Measurements from ENCODE around the gene MTX2. TPM values are rescaled to one million over a fixed set of nuclear protein-coding genes. Genes with fewer than 3 reads are reported as not detected.

The MTX2 gene
- total RNA-seq, 1 experiment from 2014 or later: 30.8 TPM

- DNase-seq: no peak
- Histone ChIP-seq H3K23me2 (ENCODE audit: insufficient read length, low read depth, low read length, poor library complexity, severe bottlenecking) (no peaks in the 10 kb centered on the region), H2BK5ac (ENCODE audit: insufficient read length, low read length) (no peak overlapping the region), H2AFZ (ENCODE audit: low read length) (no peak overlapping the region), H3K4me1 (ENCODE audit: insufficient read depth, low read length) (no peaks in the 10 kb centered on the region), H2BK12ac (ENCODE audit: insufficient read length, low read depth, low read length) (no peak overlapping the region), H3K23ac (ENCODE audit: insufficient read length, low read depth, low read length) (no peak overlapping the region), H3K14ac (ENCODE audit: insufficient read depth, low read length) (no peak overlapping the region), H3K79me2 (ENCODE audit: insufficient read depth, low read length) (peaks cover 2% of the 10 kb centered on the region; the same call in 1 of the 2 replicates), H3K27ac (ENCODE audit: insufficient read length, low read depth, low read length) (no peak overlapping the region), H3K9ac (ENCODE audit: extremely low read depth, insufficient read length, low read length) (no peak overlapping the region), H3K9me3 (ENCODE audit: control insufficient read depth, low read depth, low read length) (no peaks in the 10 kb centered on the region), H3K18ac (ENCODE audit: insufficient read length, low read depth, low read length) (no peak overlapping the region), H2BK20ac (ENCODE audit: low read depth, low read length, poor library complexity, severe bottlenecking) (no peak overlapping the region), H2BK15ac (ENCODE audit: low read depth, low read length) (no peak overlapping the region), H2AK5ac (ENCODE audit: insufficient read length, low read length) (no peak overlapping the region), H3K4me2 (ENCODE audit: insufficient read depth, insufficient read length, low read length) (no peak overlapping the region), H4K8ac (replicated peaks; ENCODE audit: insufficient read length, low read depth, low read length) (no peak overlapping the region), H2BK120ac (ENCODE audit: low read depth, low read length, poor library complexity, severe bottlenecking) (no peak overlapping the region), H3K56ac (ENCODE audit: insufficient read length, low read depth, low read length) (no peak overlapping the region), H4K5ac (ENCODE audit: insufficient read length, low read depth, low read length) (no peak overlapping the region), H3K79me1 (ENCODE audit: insufficient read depth, low read depth, low read length, poor library complexity, severe bottlenecking) (peaks cover 7% of the 10 kb centered on the region), H4K91ac (ENCODE audit: insufficient read length, low read depth, low read length) (no peak overlapping the region), H3K27me3 (ENCODE audit: insufficient read depth, low read length) (no peaks in the 10 kb centered on the region), H4K20me1 (ENCODE audit: control insufficient read depth, insufficient read depth, insufficient read length) (no peaks in the 10 kb centered on the region), H3K4ac (ENCODE audit: low read depth, low read length) (no peak overlapping the region), H3T11ph (ENCODE audit: low read length) (no peak overlapping the region)
- no CpG with 5 or more reads among the region's 4 CpGs for WGBS (ENCODE audit: extremely low coverage, insufficient read length, low lambda C conversion rate)
- Mint-ChIP-seq H3K4me3 (no peak overlapping the region), H3K36me3 (ENCODE audit: insufficient read depth in 1 of 3, low read depth in 3 of 3) (no peaks in the 10 kb centered on the region), H3K4me1 (peaks cover 14 to 15% of the 10 kb centered on the region in 2 experiments), H3K9me3 (no peaks in the 10 kb centered on the region), H3K27ac (no peak overlapping the region), H3K27me3 (ENCODE audit: low read depth) (no peaks in the 10 kb centered on the region)
- TF ChIP-seq CTCF (conservative IDR thresholded peaks at IDR 0.05): no peak
These were observed 22.1 kb downstream of the MTX2 start for GRCh38 chr2:176291335-176291734.
